ENCODE measurements around the gene PPP1R9A. TPM values are rescaled to one million over a fixed set of nuclear protein-coding genes. Genes with fewer than 3 reads are reported as not detected.

PPP1R9A gene
- total RNA-seq, 2 experiments from 2014 or later = not detected

DNA sequence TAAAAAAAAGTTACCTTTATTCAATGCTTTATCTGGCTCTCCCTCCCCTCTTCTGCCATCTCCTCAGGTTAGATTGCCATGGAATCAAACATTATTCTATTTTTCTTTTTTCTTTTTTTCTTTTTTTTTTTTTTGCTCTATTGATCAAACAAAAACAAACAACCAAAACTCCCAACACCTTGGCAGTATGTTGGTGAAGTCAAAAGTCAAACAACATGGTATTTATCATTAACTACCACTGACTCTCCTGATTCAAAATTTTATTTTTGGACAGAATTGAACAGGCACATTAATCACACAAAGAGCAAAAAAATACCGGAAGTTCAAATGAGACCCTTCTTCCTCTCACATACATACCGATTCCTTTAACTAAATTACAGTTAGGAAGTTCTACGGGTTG is 410.6 kb downstream of the PPP1R9A start:
- peaks cover 6% of the 10 kb centered on the region for H3K27me3 Mint-ChIP-seq (ENCODE audit: low read depth)
- no peak overlapping the region for H3K4me3 Mint-ChIP-seq
- no peaks in the 10 kb centered on the region for H3K9me3 Mint-ChIP-seq
- H3K4me1 Mint-ChIP-seq (ENCODE audit: low read depth) = no peaks in the 10 kb centered on the region
- no peak overlapping the region for H3K27ac Mint-ChIP-seq
- H3K36me3 Mint-ChIP-seq (ENCODE audit: low read depth) = no peaks in the 10 kb centered on the region
- DNase-seq = no peak
- intact Hi-C loops (cut with micrococcal nuclease) = no loop called here
- CTCF ChIA-PET = no interaction called here

DNA sequence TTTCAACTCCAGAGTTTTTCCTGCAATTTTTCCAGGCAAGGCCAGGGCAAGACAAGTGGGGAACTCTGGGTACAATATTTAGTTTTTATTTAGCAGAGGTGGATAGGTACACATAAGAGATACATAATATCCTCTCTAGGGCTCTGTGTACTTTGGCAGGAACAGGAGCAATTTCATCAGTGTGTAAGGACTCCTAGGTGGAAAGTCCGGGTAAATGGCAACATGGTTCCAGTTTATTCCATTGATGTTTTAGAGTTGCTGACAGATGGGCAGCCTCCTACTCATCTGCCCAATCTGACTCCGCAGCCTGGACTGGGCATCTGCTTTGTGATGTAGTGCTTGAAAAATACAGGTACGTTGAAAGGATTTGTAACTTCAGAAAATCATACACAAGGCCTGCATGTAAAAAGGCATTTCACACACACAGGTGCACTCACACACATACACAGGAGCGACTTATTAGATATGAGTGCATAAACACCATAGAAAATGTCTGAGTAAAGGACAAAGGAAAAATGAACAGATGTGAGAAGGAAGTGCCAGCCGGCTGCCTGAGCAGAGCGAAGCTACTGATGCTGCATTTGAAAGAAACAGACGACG is 411.2 kb downstream of the PPP1R9A start:
- CTCF ChIA-PET = no interaction called here
- Mint-ChIP-seq H3K27ac (no peak overlapping the region), H3K4me1 (ENCODE audit: low read depth) (no peaks in the 10 kb centered on the region), H3K4me3 (no peak overlapping the region), H3K27me3 (ENCODE audit: low read depth) (peaks cover 6% of the 10 kb centered on the region), H3K36me3 (ENCODE audit: low read depth) (no peaks in the 10 kb centered on the region), H3K9me3 (no peaks in the 10 kb centered on the region)
- intact Hi-C loops (cut with micrococcal nuclease) = no loop called here
- no peak for DNase-seq

DNA sequence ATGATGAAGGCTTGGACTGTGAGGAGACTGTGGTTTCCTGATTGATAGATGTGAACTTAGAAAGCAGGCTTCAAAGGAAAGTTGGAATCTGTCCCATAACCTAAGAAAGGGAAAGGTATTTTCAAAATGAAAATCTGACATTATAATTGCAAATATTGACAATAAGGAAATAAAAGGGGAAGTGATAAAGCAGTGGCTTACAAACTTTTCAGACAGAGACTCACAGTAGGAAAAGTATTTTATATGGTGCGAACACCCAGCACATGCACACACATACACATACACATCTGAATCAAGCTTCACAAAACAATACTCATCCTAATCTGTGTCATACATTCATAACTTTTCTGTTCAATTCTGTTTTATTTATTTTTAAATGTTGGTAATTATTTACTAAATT is 412.2 kb downstream of the PPP1R9A start:
- no peaks in the 10 kb centered on the region for H3K36me3 Mint-ChIP-seq (ENCODE audit: low read depth)
- no peak overlapping the region for H3K4me3 Mint-ChIP-seq
- no peaks in the 10 kb centered on the region for H3K4me1 Mint-ChIP-seq (ENCODE audit: low read depth)
- intact Hi-C loops (cut with micrococcal nuclease) = no loop called here
- no peak for DNase-seq
- H3K9me3 Mint-ChIP-seq = no peaks in the 10 kb centered on the region
- no peak overlapping the region for H3K27ac Mint-ChIP-seq
- CTCF ChIA-PET = no interaction called here
- peaks cover 5% of the 10 kb centered on the region for H3K27me3 Mint-ChIP-seq (ENCODE audit: low read depth)

DNA sequence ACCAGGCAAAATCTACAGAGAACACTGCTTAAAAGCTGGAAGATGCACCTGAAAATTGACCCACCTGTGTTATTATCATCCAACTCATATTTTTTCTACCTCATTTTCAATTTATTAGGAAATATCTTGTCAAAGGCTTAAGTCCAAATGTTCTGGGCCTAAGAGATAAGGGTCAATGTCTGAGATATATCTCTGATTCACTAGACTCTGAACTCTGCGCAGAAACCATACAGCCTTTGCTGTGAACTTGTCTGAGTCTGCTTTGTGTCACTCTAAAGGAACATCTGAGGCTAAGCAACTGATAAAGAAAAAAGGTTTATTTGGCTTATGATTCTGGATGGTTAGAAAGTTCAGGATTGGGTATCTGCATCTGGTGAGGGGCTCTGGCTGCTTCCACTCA is 413.3 kb downstream of the PPP1R9A start:
- no peak for DNase-seq
- peaks cover 8% of the 10 kb centered on the region for H3K27me3 Mint-ChIP-seq (ENCODE audit: low read depth)
- CTCF ChIA-PET = no interaction called here
- no peaks in the 10 kb centered on the region for H3K4me1 Mint-ChIP-seq (ENCODE audit: low read depth)
- H3K27ac Mint-ChIP-seq = no peak overlapping the region
- no peak overlapping the region for H3K4me3 Mint-ChIP-seq
- no peaks in the 10 kb centered on the region for H3K36me3 Mint-ChIP-seq (ENCODE audit: low read depth)
- intact Hi-C loops (cut with micrococcal nuclease) = no loop called here
- no peaks in the 10 kb centered on the region for H3K9me3 Mint-ChIP-seq

DNA sequence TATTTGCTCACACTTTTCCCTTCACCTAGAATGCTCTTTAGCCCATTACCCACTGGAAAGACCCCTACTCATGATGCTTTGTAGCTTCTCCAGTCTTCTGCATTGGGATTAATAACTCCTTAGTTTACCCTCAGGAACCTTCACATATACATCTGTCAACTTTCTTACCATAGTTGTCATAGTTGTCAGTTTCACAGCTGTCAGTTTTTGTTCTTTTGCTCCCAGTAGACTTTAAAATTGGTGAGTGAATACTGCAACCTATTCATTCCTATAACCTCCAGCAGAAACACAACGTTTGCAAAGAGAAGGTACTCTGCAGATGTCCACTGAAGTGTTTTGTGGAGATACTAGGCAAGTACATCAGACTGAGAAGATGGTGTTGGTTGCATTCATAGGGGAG is 414.3 kb downstream of the PPP1R9A start:
- peaks cover 6% of the 10 kb centered on the region for H3K27me3 Mint-ChIP-seq (ENCODE audit: low read depth)
- no peak overlapping the region for H3K27ac Mint-ChIP-seq
- H3K36me3 Mint-ChIP-seq (ENCODE audit: low read depth) = no peaks in the 10 kb centered on the region
- intact Hi-C loops (cut with micrococcal nuclease) = no loop called here
- no peak overlapping the region for H3K4me3 Mint-ChIP-seq
- no peaks in the 10 kb centered on the region for H3K4me1 Mint-ChIP-seq (ENCODE audit: low read depth)
- no peak for DNase-seq
- CTCF ChIA-PET = no interaction called here
- no peaks in the 10 kb centered on the region for H3K9me3 Mint-ChIP-seq

DNA sequence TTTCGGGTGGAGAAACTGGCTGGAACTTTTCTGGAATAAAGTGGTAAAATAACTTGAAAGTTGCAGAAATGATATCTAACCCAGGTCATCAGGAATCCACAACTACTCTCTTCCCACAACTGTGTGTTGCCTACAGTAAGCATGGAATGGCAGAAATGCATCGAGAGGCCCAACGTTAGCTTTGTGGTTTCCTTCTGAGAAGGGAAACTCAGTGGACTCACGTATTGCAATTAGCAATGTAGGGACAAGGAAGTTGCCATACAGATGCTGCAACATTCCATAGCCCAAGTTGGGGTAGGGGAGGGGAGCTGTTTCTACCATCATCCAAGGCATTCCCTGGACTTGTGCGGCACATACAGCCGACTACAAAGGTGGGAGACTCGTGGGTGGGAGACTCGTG is 415.0 kb downstream of the PPP1R9A start:
- Mint-ChIP-seq H3K36me3 (ENCODE audit: low read depth) (no peaks in the 10 kb centered on the region), H3K4me3 (no peak overlapping the region), H3K9me3 (no peaks in the 10 kb centered on the region), H3K4me1 (ENCODE audit: low read depth) (no peaks in the 10 kb centered on the region), H3K27me3 (ENCODE audit: low read depth) (peaks cover 6% of the 10 kb centered on the region), H3K27ac (no peak overlapping the region)
- intact Hi-C loops (cut with micrococcal nuclease) = no loop called here
- CTCF ChIA-PET = no interaction called here
- no peak for DNase-seq

DNA sequence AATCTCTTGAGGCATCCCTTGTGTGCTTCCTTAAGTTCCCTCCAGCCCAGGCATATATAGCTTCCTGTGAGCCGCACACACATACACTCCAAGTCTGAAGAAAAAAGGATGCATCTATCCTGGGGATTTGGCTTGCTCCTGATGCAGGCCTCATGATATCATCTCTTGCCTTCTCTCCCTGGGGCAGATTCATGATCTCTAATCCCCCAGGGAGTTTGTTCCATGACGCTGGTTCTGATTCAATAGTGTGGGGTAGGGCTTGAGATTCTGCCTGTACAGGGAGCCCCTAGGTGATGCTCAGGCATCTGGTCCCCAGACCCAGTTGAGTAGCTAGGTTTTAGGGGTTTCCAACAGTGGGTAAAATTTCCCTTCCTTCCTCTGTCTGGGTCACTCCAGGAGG is 415.5 kb downstream of the PPP1R9A start:
- H3K27me3 Mint-ChIP-seq (ENCODE audit: low read depth) = peaks cover 6% of the 10 kb centered on the region
- no peaks in the 10 kb centered on the region for H3K9me3 Mint-ChIP-seq
- H3K4me1 Mint-ChIP-seq (ENCODE audit: low read depth) = no peaks in the 10 kb centered on the region
- intact Hi-C loops (cut with micrococcal nuclease) = no loop called here
- H3K27ac Mint-ChIP-seq = no peak overlapping the region
- no peak for DNase-seq
- no peak overlapping the region for H3K4me3 Mint-ChIP-seq
- H3K36me3 Mint-ChIP-seq (ENCODE audit: low read depth) = no peaks in the 10 kb centered on the region
- CTCF ChIA-PET = no interaction called here

DNA sequence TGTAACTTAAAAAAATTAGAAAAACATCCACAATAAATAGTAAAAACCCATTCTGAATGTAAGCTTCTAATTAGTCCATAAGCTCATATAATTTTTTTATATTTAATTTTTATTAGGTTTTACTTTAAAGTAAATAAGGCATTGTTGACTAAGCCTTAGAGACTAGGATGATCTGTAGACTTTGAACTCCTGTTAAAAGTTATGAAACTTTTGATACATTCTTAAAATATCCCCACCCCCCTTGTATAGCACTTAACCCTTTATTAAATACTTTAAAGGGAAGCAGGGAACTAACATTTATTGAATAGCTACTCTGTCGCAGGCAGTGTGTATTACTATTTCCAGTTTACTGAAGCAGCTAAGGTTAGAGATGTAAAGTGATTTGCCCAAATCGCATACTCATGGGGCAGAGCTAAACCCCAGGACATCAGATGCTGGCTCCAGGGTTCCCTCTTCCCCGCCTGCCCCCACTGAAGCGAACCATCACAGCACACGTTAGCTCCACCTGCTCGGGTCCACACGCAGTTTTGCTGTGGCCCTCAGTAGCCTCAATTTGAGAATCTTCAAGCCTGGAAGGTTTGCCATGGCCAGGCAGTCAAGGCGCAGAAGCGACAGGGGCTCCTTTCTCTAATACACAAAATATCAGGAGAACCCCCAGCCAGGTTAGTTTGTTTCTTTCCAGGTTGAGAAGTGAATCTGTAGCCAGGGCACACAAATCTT is 416.2 kb downstream of the PPP1R9A start:
- H3K4me1 Mint-ChIP-seq (ENCODE audit: low read depth) = no peaks in the 10 kb centered on the region
- intact Hi-C loops (cut with micrococcal nuclease) = no loop called here
- CTCF ChIA-PET = no interaction called here
- H3K36me3 Mint-ChIP-seq (ENCODE audit: low read depth) = no peaks in the 10 kb centered on the region
- no peaks in the 10 kb centered on the region for H3K9me3 Mint-ChIP-seq
- peaks cover 6% of the 10 kb centered on the region for H3K27me3 Mint-ChIP-seq (ENCODE audit: low read depth)
- DNase-seq = no peak
- H3K4me3 Mint-ChIP-seq = no peak overlapping the region
- no peak overlapping the region for H3K27ac Mint-ChIP-seq

DNA sequence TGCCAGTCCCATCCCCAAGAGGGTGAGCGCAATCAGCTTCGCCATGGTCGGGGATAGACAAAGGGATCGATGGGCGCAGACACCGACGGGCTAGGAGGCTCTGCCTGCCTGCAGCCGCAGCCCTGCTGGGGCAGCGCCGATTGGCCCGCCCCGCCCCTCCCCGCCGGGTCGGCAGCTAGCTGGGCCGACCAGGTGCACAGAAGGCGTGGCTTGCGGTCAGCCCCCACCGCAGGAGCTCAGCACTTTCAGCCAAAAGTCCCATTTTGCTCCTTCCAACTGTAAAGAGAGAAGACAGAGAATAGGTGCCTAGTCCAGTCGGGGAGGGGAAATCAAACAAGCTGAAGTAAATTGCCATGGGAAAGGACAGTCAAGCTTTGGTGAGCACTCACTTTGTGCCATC is 417.0 kb downstream of the PPP1R9A start, which contains the start of gene PON1:
Gene PON1, minus strand, starts transcription at position 102 of the 400 bp plus-strand sequence. Its CDS starts 57 bp downstream, at position 45.
- no peaks in the 10 kb centered on the region for H3K36me3 Mint-ChIP-seq (ENCODE audit: low read depth)
- CTCF ChIA-PET = no interaction called here
- peak within 1 kb of the TSS; percentile 22 for H3K4me3 Mint-ChIP-seq
- DNase-seq = peak; percentile 4
- peaks cover 6% of the 10 kb centered on the region for H3K27me3 Mint-ChIP-seq (ENCODE audit: low read depth)
- H3K9me3 Mint-ChIP-seq = no peaks in the 10 kb centered on the region
- H3K27ac Mint-ChIP-seq = no peak within 1 kb of the TSS
- intact Hi-C loops (cut with micrococcal nuclease) = no loop called here
- H3K4me1 Mint-ChIP-seq (ENCODE audit: low read depth) = no peaks in the 10 kb centered on the region

DNA sequence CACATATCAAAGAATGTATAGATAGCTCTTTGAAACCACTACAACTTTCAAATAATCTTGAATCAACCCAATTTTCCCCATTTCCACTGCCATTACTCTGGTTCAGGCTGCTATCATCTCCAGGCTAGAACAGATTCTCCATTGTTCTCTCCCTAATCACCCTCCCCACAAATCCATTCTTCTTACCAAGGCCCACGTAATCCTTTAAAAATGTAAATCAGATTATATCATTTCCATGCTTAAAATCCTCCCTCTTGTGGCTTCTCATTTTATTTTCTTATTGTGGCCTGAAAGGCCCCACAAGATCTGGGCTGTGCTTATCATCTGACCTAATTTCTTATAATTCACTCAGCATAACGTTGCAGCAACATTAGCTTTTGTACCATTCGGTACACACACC is 420.0 kb downstream of the PPP1R9A start:
- peaks cover 10% of the 10 kb centered on the region for H3K4me1 Mint-ChIP-seq (ENCODE audit: low read depth)
- H3K36me3 Mint-ChIP-seq (ENCODE audit: low read depth) = no peaks in the 10 kb centered on the region
- CTCF ChIA-PET = no interaction called here
- no peak overlapping the region for H3K4me3 Mint-ChIP-seq
- H3K9me3 Mint-ChIP-seq = no peaks in the 10 kb centered on the region
- no peak overlapping the region for H3K27ac Mint-ChIP-seq
- intact Hi-C loops (cut with micrococcal nuclease) = no loop called here
- DNase-seq = no peak
- H3K27me3 Mint-ChIP-seq (ENCODE audit: low read depth) = peaks cover 6% of the 10 kb centered on the region

DNA sequence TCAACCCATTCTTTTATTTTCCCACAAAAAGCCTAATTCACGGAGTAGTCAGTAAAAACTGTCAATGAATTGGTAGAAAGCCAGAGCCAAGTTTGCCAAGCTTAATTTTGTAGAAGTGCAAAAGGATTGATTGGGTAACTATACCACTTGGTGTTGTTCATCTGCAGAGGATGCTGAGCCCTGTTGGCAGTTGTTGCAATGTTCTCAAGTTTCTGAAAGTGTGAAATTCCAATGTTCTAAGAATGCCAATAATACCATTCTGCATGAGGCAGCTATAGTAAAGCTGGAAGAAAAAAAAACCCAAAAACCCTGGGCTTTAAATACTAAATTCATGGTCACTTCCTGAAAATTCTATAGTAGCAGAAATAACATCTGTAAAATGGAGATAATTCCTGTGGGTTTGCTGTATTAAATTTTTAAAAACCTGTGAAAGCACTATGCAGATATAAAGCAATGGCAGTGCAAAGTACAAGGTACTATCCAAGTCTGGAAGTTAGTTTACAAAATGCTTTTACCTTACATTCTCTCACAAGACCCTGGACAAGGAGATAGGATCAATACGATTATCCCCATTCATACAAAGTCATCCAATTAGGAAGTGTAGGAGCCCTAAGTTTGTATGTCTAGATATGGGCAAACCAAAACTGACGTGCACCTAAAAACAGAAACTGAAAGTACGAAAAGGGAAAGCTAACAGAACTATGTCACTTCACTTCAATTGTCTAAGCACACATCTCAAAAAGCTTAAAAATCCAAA is 423.0 kb downstream of the PPP1R9A start:
- no peak overlapping the region for H3K27ac Mint-ChIP-seq

DNA sequence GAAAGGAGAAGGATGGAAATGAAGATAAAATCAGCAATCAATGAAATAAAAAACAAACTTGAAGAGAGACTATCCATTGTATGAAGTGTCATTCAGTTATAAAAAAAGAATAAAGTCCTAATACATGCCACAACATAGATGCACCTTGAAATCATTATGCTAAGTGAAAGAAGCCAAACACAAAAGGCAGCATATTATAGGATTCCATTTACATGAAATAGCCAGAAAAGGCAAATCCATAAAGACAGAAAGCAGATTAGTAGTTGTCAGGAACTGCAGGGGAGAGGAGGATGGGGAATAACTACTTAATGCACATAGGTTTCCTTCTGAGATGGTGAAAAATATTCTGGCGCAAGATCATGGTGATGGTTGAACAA is 423.6 kb downstream of the PPP1R9A start:
- intact Hi-C loops (cut with micrococcal nuclease) = loop anchor here (10.0 kb wide), 1 partner anchor 144 kb away; no protein-coding TSS in a partner anchor
- Mint-ChIP-seq H3K27ac (no peak overlapping the region), H3K27me3 (ENCODE audit: low read depth) (no peaks in the 10 kb centered on the region), H3K4me1 (ENCODE audit: low read depth) (peaks cover 10% of the 10 kb centered on the region), H3K4me3 (peak overlapping the region; percentile 61), H3K9me3 (no peaks in the 10 kb centered on the region), H3K36me3 (ENCODE audit: low read depth) (no peaks in the 10 kb centered on the region)
- no peak for DNase-seq
- CTCF ChIA-PET = interaction anchor here (1.2 kb wide), 1 partner anchor 20 kb away, joined by 3 read pairs; no protein-coding TSS in a partner anchor

More for the DNA sequence above, 423.0 kb downstream of the PPP1R9A start:
- intact Hi-C loops (cut with micrococcal nuclease) = loop anchor here (10.0 kb wide), 1 partner anchor 144 kb away; no protein-coding TSS in a partner anchor
- peak overlapping the region; percentile 61 for H3K4me3 Mint-ChIP-seq
- CTCF ChIA-PET = interaction anchor here (1.2 kb wide), 1 partner anchor 19 kb away, joined by 3 read pairs; no protein-coding TSS in a partner anchor
- peaks cover 10% of the 10 kb centered on the region for H3K4me1 Mint-ChIP-seq (ENCODE audit: low read depth)
- H3K36me3 Mint-ChIP-seq (ENCODE audit: low read depth) = no peaks in the 10 kb centered on the region
- H3K9me3 Mint-ChIP-seq = no peaks in the 10 kb centered on the region
- no peak for DNase-seq
- H3K27me3 Mint-ChIP-seq (ENCODE audit: low read depth) = no peaks in the 10 kb centered on the region
